ENCODE results near the gene RTEL1. TPM values are rescaled to one million over a fixed set of nuclear protein-coding genes. Genes with fewer than 3 reads are reported as not detected.
A peak's percentile ranks its signal among the peaks of the same experiment; 100 is the strongest.
"Not testable (repeated sequence)": the region's sequence is repeated elsewhere in the genome, so short reads cannot be mapped to it uniquely, and the experiment has no call there.

Gene RTEL1
- total RNA-seq, 3 donors from 2014 or later (not counting 1 experiment from before 2014, with no cell fraction given), result 36.3 to 52.0 (median 40.4) TPM

- Mint-ChIP-seq H3K27me3 (ENCODE audit: low read depth in 2 of 2) (no peaks in the 10 kb centered on the region), H3K27ac (peak overlapping the region; percentile 87), H3K4me1 (peaks cover 39 to 51% of the 10 kb centered on the region in 2 donors), H3K36me3 (no peaks in the 10 kb centered on the region), H3K9me3 (no peaks in the 10 kb centered on the region), H3K4me3 (peak overlapping the region; percentile 89)
- WGBS (ENCODE audit: insufficient coverage), result 38% methylated on average over 9 of the region's 15 CpGs
- intact Hi-C loops (cut with micrococcal nuclease), result loop anchor here (5.0 to 10.0 kb wide), 2 partner anchors 87 to 95 kb away; partner anchors contain the start of genes FNDC11, LIME1 and SLC2A4RG
- H3K27me3 ChIP-seq (ENCODE audit: control insufficient read depth, insufficient read depth, low read length), result no peaks in the 10 kb centered on the region
- no peaks in the 10 kb centered on the region for H3K9me3 ChIP-seq (ENCODE audit: control insufficient read depth, insufficient read depth, low read length)
- H3K27ac ChIP-seq (ENCODE audit: low read length), result peak overlapping the region; percentile 80
- DNase-seq (peak in 1 of 2 donors; percentile 85), ATAC-seq (no peak)
- peaks cover 75% of the 10 kb centered on the region for H3K4me1 ChIP-seq (ENCODE audit: control insufficient read depth, insufficient read depth, low read length)
- TF ChIP-seq CTCF (IDR thresholded peaks at IDR 0.05), result no peak
- H3K36me3 ChIP-seq (ENCODE audit: control insufficient read depth, insufficient read depth, low read length), result no peaks in the 10 kb centered on the region
- peak overlapping the region; percentile 33 for H3K4me3 ChIP-seq (ENCODE audit: low read length)
Measured at GRCh38 chr20:63639093-63639975, 18.8 kb upstream of the RTEL1 start.

- H3K4me1 Mint-ChIP-seq, result peaks cover 33 to 49% of the 10 kb centered on the region in 2 donors
- no peaks in the 10 kb centered on the region for H3K36me3 Mint-ChIP-seq
Measured at GRCh38 chr20:63640086-63640485, 18.0 kb upstream of the RTEL1 start.

GRCh38 chr20:63640686-63641085 is 17.4 kb upstream of the RTEL1 start:
- intact Hi-C loops (cut with micrococcal nuclease), result loop anchor here (2.0 kb wide), 1 partner anchor 14 kb away; the partner anchor contains the start of gene GMEB2
- H3K27ac ChIP-seq (ENCODE audit: low read length); H3K27me3 Mint-ChIP-seq (ENCODE audit: low read depth in 2 of 2); H3K36me3 Mint-ChIP-seq; H3K27me3 ChIP-seq (ENCODE audit: control insufficient read depth, insufficient read depth, low read length); H3K36me3 ChIP-seq (ENCODE audit: control insufficient read depth, insufficient read depth, low read length); H3K9me3 Mint-ChIP-seq; H3K9me3 ChIP-seq (ENCODE audit: control insufficient read depth, insufficient read depth, low read length): not testable (repeated sequence)
- H3K4me1 Mint-ChIP-seq, result peaks cover 27 to 43% of the 10 kb centered on the region in 2 donors
- 15% methylated on average over 8 of the region's 17 CpGs for WGBS (ENCODE audit: insufficient coverage)
- DNase-seq (peak in 1 of 2 donors; percentile 41), ATAC-seq (peak in 1 of 3 donors; percentile 2)
- H3K27ac Mint-ChIP-seq, result peak overlapping the region in 1 of 2 donors; percentile 87
- Histone ChIP-seq H3K4me3 (ENCODE audit: low read length) (peak overlapping the region; percentile 33), H3K4me1 (ENCODE audit: control insufficient read depth, insufficient read depth, low read length) (peaks cover 61% of the 10 kb centered on the region)
- H3K4me3 Mint-ChIP-seq, result peak overlapping the region; percentile 59

More at GRCh38 chr20:63640086-63640485, 18.0 kb upstream of the RTEL1 start:
- ATAC-seq (no peak), DNase-seq (no peak)
- 74% methylated on average over 3 of the region's 8 CpGs for WGBS (ENCODE audit: insufficient coverage)
- peak overlapping the region; percentile 33 for H3K4me3 ChIP-seq (ENCODE audit: low read length)
- intact Hi-C loops (cut with micrococcal nuclease), result loop anchor here (2.0 kb wide), 1 partner anchor 13 kb away; the partner anchor contains the start of gene GMEB2
- H3K27me3 ChIP-seq (ENCODE audit: control insufficient read depth, insufficient read depth, low read length), result no peaks in the 10 kb centered on the region
- H3K9me3 ChIP-seq (ENCODE audit: control insufficient read depth, insufficient read depth, low read length), result no peaks in the 10 kb centered on the region
- H3K36me3 ChIP-seq (ENCODE audit: control insufficient read depth, insufficient read depth, low read length), result no peaks in the 10 kb centered on the region
- peak overlapping the region; percentile 66 for H3K27ac ChIP-seq (ENCODE audit: low read length)
- H3K27ac Mint-ChIP-seq, result peak overlapping the region; percentile 87
- H3K4me3 Mint-ChIP-seq, result peak overlapping the region; percentile 89
- H3K27me3 Mint-ChIP-seq (ENCODE audit: low read depth in 2 of 2), result no peaks in the 10 kb centered on the region
- peaks cover 67% of the 10 kb centered on the region for H3K4me1 ChIP-seq (ENCODE audit: control insufficient read depth, insufficient read depth, low read length)
- no peak for TF ChIP-seq CTCF (IDR thresholded peaks at IDR 0.05)
- no peaks in the 10 kb centered on the region for H3K9me3 Mint-ChIP-seq

GRCh38 chr20:63641146-63641791 is 16.8 kb upstream of the RTEL1 start:
- 5% methylated on average over 42 of the region's 47 CpGs for WGBS (ENCODE audit: insufficient coverage)
- Histone ChIP-seq H3K4me3 (ENCODE audit: low read length) (peak overlapping the region; percentile 75), H3K36me3 (ENCODE audit: control insufficient read depth, insufficient read depth, low read length) (no peaks in the 10 kb centered on the region), H3K27ac (ENCODE audit: low read length) (peak overlapping the region; percentile 90), H3K27me3 (ENCODE audit: control insufficient read depth, insufficient read depth, low read length) (no peaks in the 10 kb centered on the region), H3K4me1 (ENCODE audit: control insufficient read depth, insufficient read depth, low read length) (peaks cover 55% of the 10 kb centered on the region), H3K9me3 (ENCODE audit: control insufficient read depth, insufficient read depth, low read length) (no peaks in the 10 kb centered on the region)
- no peaks in the 10 kb centered on the region for H3K36me3 Mint-ChIP-seq
- intact Hi-C loops (cut with micrococcal nuclease), result loop anchor here (2.0 kb wide), 1 partner anchor 14 kb away; the partner anchor contains the start of gene GMEB2
- H3K4me1 Mint-ChIP-seq, result peaks cover 24 to 40% of the 10 kb centered on the region in 2 donors
- peak overlapping the region; percentile 63 for H3K4me3 Mint-ChIP-seq
- no peaks in the 10 kb centered on the region for H3K27me3 Mint-ChIP-seq (ENCODE audit: low read depth in 2 of 2)
- peak; percentile 63 to 76 for DNase-seq
- no peak for TF ChIP-seq CTCF (IDR thresholded peaks at IDR 0.05)
- H3K9me3 Mint-ChIP-seq, result no peaks in the 10 kb centered on the region
- peak; percentile 47 to 71 (median 63) for ATAC-seq
- peak overlapping the region in 1 of 2 donors; percentile 82 for H3K27ac Mint-ChIP-seq

Data from natural killer cell (primary cell).